RWPE2 (cell line): ENCODE results near the gene UPF2.

Source experiments
- ATAC-seq: fragments of 200-7000 bp; cut with Tn5 transposase; 3 replicates; pipeline ENCODE4 v1.9.1; 2021; ENCODE audit warnings: low read depth
- DNase-seq: peaks from one replicate; pipeline ENCODE4 v3.0.0-alpha.2; 2020; ENCODE audit warnings: low spot score
- H3K27ac ChIP-seq: fragments of 450-650 bp; 2 replicates; pipeline ENCODE4 v1.5.1; 2017; ENCODE audit warnings: mild to moderate bottlenecking; ENCODE audit not compliant: poor library complexity, severe bottlenecking
- H3K27me3 ChIP-seq: fragments of 250-450 bp; sonication (Bioruptor Pico); 2 replicates; pipeline ENCODE4 v1.5.1; 2021; ENCODE audit warnings: mild to moderate bottlenecking, moderate library complexity; ENCODE audit not compliant: insufficient read depth, poor library complexity, severe bottlenecking
- H3K36me3 ChIP-seq: fragments of 250-450 bp; sonication (Bioruptor Pico); 2 replicates; pipeline ENCODE4 v1.5.1; 2020; ENCODE audit warnings: low read depth, mild to moderate bottlenecking, moderate library complexity
- H3K4me1 ChIP-seq: fragments of 250-450 bp; sonication (Bioruptor Pico); 2 replicates; pipeline ENCODE4 v1.5.1; 2021; ENCODE audit warnings: mild to moderate bottlenecking, moderate library complexity; ENCODE audit not compliant: insufficient read depth, poor library complexity, severe bottlenecking
- H3K4me3 ChIP-seq: fragments of 250-450 bp; sonication (Bioruptor Pico); 2 replicates; pipeline ENCODE4 v1.5.1; 2021; ENCODE audit warnings: mild to moderate bottlenecking, moderate library complexity; ENCODE audit not compliant: severe bottlenecking
- H3K9me3 ChIP-seq: fragments of 250-450 bp; sonication (Bioruptor Pico); 2 replicates; pipeline ENCODE4 v1.5.1; 2021; ENCODE audit warnings: mild to moderate bottlenecking, moderate library complexity; ENCODE audit not compliant: severe bottlenecking
- TF ChIP-seq, protein P1 (sequence below): fragments of 450-650 bp; IDR thresholded peaks from one replicate; pipeline ENCODE4 v1.5.1; 2017; ENCODE audit warnings: mild to moderate bottlenecking, moderate library complexity; ENCODE audit not compliant: poor library complexity, severe bottlenecking

Gene UPF2

DNA sequence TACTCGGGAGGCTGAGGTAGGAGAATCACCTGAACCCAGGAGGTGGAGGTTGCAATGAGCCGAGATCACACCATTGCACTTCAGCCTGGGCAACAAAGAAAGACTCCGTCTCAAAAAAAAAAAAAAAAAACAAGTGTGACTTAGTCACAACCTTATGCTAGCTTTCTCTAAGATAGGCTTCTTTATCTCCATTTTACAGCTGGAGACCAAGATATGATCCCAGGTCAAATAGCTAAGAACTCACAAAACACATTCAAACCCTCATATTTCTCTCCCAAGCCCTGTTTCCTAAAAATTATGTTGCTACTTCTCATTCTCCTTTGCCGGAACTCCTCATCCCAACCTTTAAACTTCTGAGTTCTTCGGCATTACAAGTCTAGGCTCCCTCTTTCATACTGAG is 13.1 kb upstream of the UPF2 start:
- no peaks in the 10 kb centered on the region for H3K36me3 ChIP-seq

DNA sequence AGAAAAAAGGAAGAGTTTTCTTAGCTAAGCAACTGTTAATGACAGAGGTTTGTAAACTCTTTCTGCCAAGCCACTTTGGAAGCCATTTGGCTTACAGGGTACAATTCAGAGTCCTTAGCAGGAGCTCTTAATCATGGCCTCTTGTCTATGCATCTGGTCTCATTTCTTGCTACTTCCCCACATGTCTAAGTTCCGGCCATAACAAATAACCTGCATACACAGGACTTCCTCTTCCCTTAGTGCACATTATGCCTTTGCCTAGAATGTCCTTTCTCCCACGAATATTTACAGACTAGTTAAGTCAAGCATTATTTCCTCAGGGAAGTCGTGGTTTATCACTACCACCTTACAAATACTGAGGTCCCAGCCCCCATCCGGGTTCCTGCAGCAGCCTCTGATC is 8.6 kb upstream of the UPF2 start:
- Histone ChIP-seq H3K4me3 (no peak overlapping the region), H3K9me3 (no peaks in the 10 kb centered on the region), H3K36me3 (no peaks in the 10 kb centered on the region), H3K27ac (no peak overlapping the region), H3K27me3 (no peaks in the 10 kb centered on the region), H3K4me1 (peaks cover 5% of the 10 kb centered on the region)
- DNase-seq (no peak), ATAC-seq (no peak)
- TF ChIP-seq, protein P1, sequence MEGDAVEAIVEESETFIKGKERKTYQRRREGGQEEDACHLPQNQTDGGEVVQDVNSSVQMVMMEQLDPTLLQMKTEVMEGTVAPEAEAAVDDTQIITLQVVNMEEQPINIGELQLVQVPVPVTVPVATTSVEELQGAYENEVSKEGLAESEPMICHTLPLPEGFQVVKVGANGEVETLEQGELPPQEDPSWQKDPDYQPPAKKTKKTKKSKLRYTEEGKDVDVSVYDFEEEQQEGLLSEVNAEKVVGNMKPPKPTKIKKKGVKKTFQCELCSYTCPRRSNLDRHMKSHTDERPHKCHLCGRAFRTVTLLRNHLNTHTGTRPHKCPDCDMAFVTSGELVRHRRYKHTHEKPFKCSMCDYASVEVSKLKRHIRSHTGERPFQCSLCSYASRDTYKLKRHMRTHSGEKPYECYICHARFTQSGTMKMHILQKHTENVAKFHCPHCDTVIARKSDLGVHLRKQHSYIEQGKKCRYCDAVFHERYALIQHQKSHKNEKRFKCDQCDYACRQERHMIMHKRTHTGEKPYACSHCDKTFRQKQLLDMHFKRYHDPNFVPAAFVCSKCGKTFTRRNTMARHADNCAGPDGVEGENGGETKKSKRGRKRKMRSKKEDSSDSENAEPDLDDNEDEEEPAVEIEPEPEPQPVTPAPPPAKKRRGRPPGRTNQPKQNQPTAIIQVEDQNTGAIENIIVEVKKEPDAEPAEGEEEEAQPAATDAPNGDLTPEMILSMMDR, result no peak

More for the DNA sequence above, 13.1 kb upstream of the UPF2 start:
- Histone ChIP-seq H3K4me1 (peaks cover 5% of the 10 kb centered on the region), H3K27ac (no peak overlapping the region), H3K9me3 (no peaks in the 10 kb centered on the region), H3K27me3 (no peaks in the 10 kb centered on the region), H3K4me3 (no peak overlapping the region)
- no peak for ATAC-seq
- no peak for DNase-seq
- TF ChIP-seq, protein P1, result no peak

DNA sequence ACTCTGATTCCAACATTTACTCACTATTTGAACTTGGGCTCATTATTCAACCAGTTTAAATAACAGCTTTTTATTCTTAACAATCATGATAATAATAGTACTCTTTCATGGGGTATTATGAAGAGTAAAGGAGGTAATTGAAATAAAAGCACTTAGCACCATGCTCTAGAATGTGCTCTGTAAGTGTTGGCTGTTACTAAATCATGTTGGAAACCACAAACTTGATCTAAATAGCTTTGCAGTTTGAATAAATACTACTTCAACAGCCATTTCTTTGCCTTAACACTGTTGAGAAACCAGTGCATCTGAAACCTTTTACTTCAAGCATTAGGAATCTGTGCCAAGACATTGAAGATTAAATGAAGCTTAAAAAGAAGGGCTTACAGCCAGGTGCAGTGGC is 7.9 kb upstream of the UPF2 start:
- H3K4me3 ChIP-seq, result no peak overlapping the region
- H3K4me1 ChIP-seq, result peaks cover 5% of the 10 kb centered on the region
- H3K9me3 ChIP-seq, result no peaks in the 10 kb centered on the region
- TF ChIP-seq, protein P1, result no peak
- H3K27ac ChIP-seq, result no peak overlapping the region
- ATAC-seq (no peak), DNase-seq (no peak)
- H3K27me3 ChIP-seq, result no peaks in the 10 kb centered on the region
- H3K36me3 ChIP-seq, result no peaks in the 10 kb centered on the region

DNA sequence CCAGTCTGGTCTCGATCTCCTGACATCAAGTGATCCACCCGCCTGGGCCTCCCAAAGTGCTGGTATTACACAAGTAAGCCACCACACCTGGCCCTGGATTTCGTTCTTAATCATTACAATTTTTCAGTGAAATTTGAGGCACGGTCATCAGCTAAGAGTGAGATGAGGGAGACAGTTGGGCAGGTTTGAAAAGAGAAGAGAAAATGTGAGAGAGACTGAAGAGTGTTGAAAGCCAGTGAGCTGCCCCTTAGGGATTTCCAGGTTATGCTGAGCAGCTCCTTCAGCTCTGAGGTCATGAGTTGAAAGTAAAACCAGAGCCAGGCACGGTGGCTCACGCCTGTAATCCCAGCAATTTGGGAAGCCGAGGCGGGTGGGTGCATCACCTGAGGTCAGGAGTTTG is 5.9 kb upstream of the UPF2 start:
- H3K9me3 ChIP-seq, result no peaks in the 10 kb centered on the region
- TF ChIP-seq, protein P1, result no peak
- ATAC-seq (no peak), DNase-seq (no peak)
- H3K36me3 ChIP-seq, result no peaks in the 10 kb centered on the region
- H3K4me3 ChIP-seq, result no peak overlapping the region
- H3K4me1 ChIP-seq, result peaks cover 4% of the 10 kb centered on the region
- no peak overlapping the region for H3K27ac ChIP-seq
- H3K27me3 ChIP-seq, result no peaks in the 10 kb centered on the region

DNA sequence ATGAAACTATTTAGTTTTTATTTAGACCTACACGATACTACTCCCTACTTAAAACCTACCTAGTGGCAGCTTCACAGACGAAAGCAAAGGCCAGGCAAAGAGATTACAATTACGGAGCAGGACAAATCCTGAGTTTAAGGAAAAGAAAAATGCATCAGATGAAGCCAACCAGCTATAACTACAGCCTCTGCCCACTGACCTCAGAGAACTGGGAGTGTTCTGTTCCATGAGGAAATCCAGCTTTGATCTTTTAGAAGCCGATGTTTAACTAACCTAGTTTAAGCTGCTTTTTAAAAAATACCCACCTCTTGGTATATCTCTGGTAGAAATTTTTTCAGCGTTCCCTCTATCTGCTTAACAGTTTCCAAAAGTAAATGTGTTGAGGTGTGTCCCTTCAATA is 3.0 kb upstream of the UPF2 start:
- no peak for ATAC-seq
- Histone ChIP-seq H3K27ac (no peak overlapping the region), H3K36me3 (0 out of 2 replicates have a peak, but pooled peaks cover 5% of the 10 kb centered on the region), H3K27me3 (no peaks in the 10 kb centered on the region), H3K4me1 (peaks cover 13% of the 10 kb centered on the region), H3K4me3 (no peak overlapping the region), H3K9me3 (no peaks in the 10 kb centered on the region)
- DNase-seq, result no peak
- TF ChIP-seq, protein P1, result no peak
